HepG2 (cell line): ENCODE results near the gene SEC31B. TPM values are rescaled to one million over a fixed set of nuclear protein-coding genes. Genes with fewer than 3 reads are reported as not detected.

Experiments used
- CREBL2 ChIP-seq: sonication (generic); formaldehyde crosslinking; IDR thresholded peaks from 2 replicates; pipeline ENCODE4 v1.8.1; 2023; ENCODE audit warnings: missing genetic modification reagents, mild to moderate bottlenecking, borderline replicate concordance
- FOXP1 ChIP-seq, 2 experiments: fragments of 450-650 bp in 1 of 2; IDR thresholded peaks; 2 replicates each; pipeline ENCODE4 v1.6.1; 2017 to 2018; ENCODE audit warnings: antibody characterized with exemption in 1 of 2
- HNF1B ChIP-seq: sonication (generic); formaldehyde crosslinking; IDR thresholded peaks from 2 replicates; pipeline ENCODE4 v1.5.1; 2020; ENCODE audit warnings: mild to moderate bottlenecking, moderate library complexity, missing genetic modification reagents
- MED1 ChIP-seq: sonication (generic); formaldehyde crosslinking; IDR thresholded peaks from 2 replicates; pipeline ENCODE4 v1.4.0; 2020; ENCODE audit warnings: missing genetic modification reagents
- NAIF1 ChIP-seq: sonication (generic); formaldehyde crosslinking; IDR thresholded peaks from 2 replicates; pipeline ENCODE4 v1.5.0; 2020; ENCODE audit warnings: mild to moderate bottlenecking, missing genetic modification reagents, borderline replicate concordance
- NKX3-1 ChIP-seq: sonication (generic); formaldehyde crosslinking; IDR thresholded peaks from 2 replicates; pipeline ENCODE4 v1.5.0; 2020; ENCODE audit warnings: missing genetic modification reagents
- NR2C2 ChIP-seq: sonication (generic); formaldehyde crosslinking; IDR thresholded peaks from 2 replicates; pipeline ENCODE4 v1.4.0; 2020; ENCODE audit warnings: missing genetic modification reagents, mild to moderate bottlenecking, moderate library complexity, borderline replicate concordance
- PHF20 ChIP-seq: sonication (generic); formaldehyde crosslinking; IDR thresholded peaks from 2 replicates; pipeline ENCODE4 v1.5.0; 2020; ENCODE audit warnings: mild to moderate bottlenecking, missing genetic modification reagents
- SNAPC5 ChIP-seq: sonication (generic); formaldehyde crosslinking; IDR thresholded peaks from 2 replicates; pipeline ENCODE4 v1.8.1; 2023; ENCODE audit warnings: mild to moderate bottlenecking, missing genetic modification reagents, borderline replicate concordance
- TFE3 ChIP-seq: IDR thresholded peaks from 2 replicates; pipeline ENCODE4 v1.6.1; 2016
- ZBTB10 ChIP-seq: sonication (generic); formaldehyde crosslinking; IDR thresholded peaks from 2 replicates; pipeline ENCODE4 v1.4.0; 2020; ENCODE audit warnings: missing genetic modification reagents, borderline replicate concordance
- ZFP1 ChIP-seq: IDR thresholded peaks from 2 replicates; pipeline ENCODE4 v1.6.1; 2016
- ZFP36 ChIP-seq: fragments of 150-350 bp; IDR thresholded peaks from 2 replicates; pipeline ENCODE4 v1.6.1; 2018; ENCODE audit warnings: borderline replicate concordance, low read length, low read depth; ENCODE audit not compliant: partially characterized antibody
- ZNF577 ChIP-seq: sonication (generic); formaldehyde crosslinking; IDR thresholded peaks from 2 replicates; pipeline ENCODE4 v1.4.0; 2020; ENCODE audit warnings: mild to moderate bottlenecking, low read depth, missing genetic modification reagents, borderline replicate concordance
- ZNF605 ChIP-seq: sonication (generic); formaldehyde crosslinking; IDR thresholded peaks from 2 replicates; pipeline ENCODE4 v1.8.0; 2022; ENCODE audit warnings: mild to moderate bottlenecking, missing genetic modification reagents
- ZNF672 ChIP-seq: sonication (generic); formaldehyde crosslinking; IDR thresholded peaks from 2 replicates; pipeline ENCODE4 v1.8.1; 2022; ENCODE audit warnings: missing genetic modification reagents
- ZNF747 ChIP-seq: sonication (generic); formaldehyde crosslinking; IDR thresholded peaks from 2 replicates; pipeline ENCODE4 v1.8.1; 2023; ENCODE audit warnings: missing genetic modification reagents, mild to moderate bottlenecking, borderline replicate concordance
- ZNF768 ChIP-seq: sonication (generic); formaldehyde crosslinking; IDR thresholded peaks from 2 replicates; pipeline ENCODE4 v1.4.0; 2020; ENCODE audit warnings: missing genetic modification reagents
- ZNF773 ChIP-seq: sonication (generic); formaldehyde crosslinking; IDR thresholded peaks from 2 replicates; pipeline ENCODE4 v1.4.0; 2020; ENCODE audit warnings: missing genetic modification reagents, borderline replicate concordance
- ZNF781 ChIP-seq: sonication (generic); formaldehyde crosslinking; IDR thresholded peaks from 2 replicates; pipeline ENCODE4 v1.5.1; 2020; ENCODE audit warnings: borderline replicate concordance, mild to moderate bottlenecking, missing genetic modification reagents; ENCODE audit errors: not compliant biosample characterization
- ZSCAN25 ChIP-seq: sonication (generic); formaldehyde crosslinking; IDR thresholded peaks from 2 replicates; pipeline ENCODE4 v1.8.0; 2022; ENCODE audit warnings: mild to moderate bottlenecking, missing genetic modification reagents
- ZSCAN5A ChIP-seq: sonication (generic); formaldehyde crosslinking; IDR thresholded peaks from 2 replicates; pipeline ENCODE4 v1.8.0; 2022; ENCODE audit warnings: mild to moderate bottlenecking, missing genetic modification reagents, borderline replicate concordance
- polyA plus RNA-seq, 8 experiments: library from polyadenylated mRNA; depleted of rRNA in 3 of 8; stranded (reverse) in 7 of 8; unstranded in 1 of 8; fragments of >200 nt; fragmentation: Illumina TruSeq in 4 of 8; extraction: Trizol in 4 of 8; gene quantifications; 2 replicates each; pipeline versions ENCODE4 v1.2.1 to v1.2.3, GENCODE V29; 2011 to 2016; ENCODE audit warnings: low read depth in 4 of 8, missing spikeins in 1 of 8, mixed read lengths in 1 of 8; ENCODE audit not compliant: insufficient read depth in 1 of 8
- total RNA-seq, 5 experiments: library from RNA; depleted of rRNA; stranded (reverse); fragments of >200 nt; fragmentation: Illumina TruSeq; extraction: Trizol; gene quantifications; 2 replicates each; pipeline ENCODE4 v1.2.3, GENCODE V29; 2016; ENCODE audit warnings: low read depth in 1 of 5

Gene SEC31B
- total and polyA plus RNA-seq, 2 of the 13 experiments (the other 11 are each of a cell fraction or from before 2014, with no cell fraction given), result 2.0 to 8.3 TPM

GRCh38 chr10:100481462-100482081 lies 38.1 kb downstream of the SEC31B start (continued):
- TF ChIP-seq ZBTB10 (CRISPR knock-in tag), result no peak
- TF ChIP-seq TFE3 (CRISPR knock-in tag), result no peak
- TF ChIP-seq ZSCAN5A (CRISPR knock-in tag), result no peak
- no peak for TF ChIP-seq MED1 (CRISPR knock-in tag)
- TF ChIP-seq NKX3-1 (CRISPR knock-in tag), result no peak
- no peak for TF ChIP-seq SNAPC5
- TF ChIP-seq ZNF781 (CRISPR knock-in tag), result peak; percentile 33
- TF ChIP-seq FOXP1 (IDR thresholded peaks at IDR 0.05), result no peak
- no peak for TF ChIP-seq FOXP1 (CRISPR knock-in tag; IDR thresholded peaks at IDR 0.05)
- no peak for TF ChIP-seq ZNF577
- no peak for TF ChIP-seq ZFP1 (CRISPR knock-in tag)
- no peak for TF ChIP-seq ZNF768 (CRISPR knock-in tag)
- no peak for TF ChIP-seq CREBL2
- 0 out of 2 replicates have a peak, but pooled peaks have one; percentile 47 for TF ChIP-seq HNF1B (CRISPR knock-in tag)
- TF ChIP-seq NAIF1 (CRISPR knock-in tag), result no peak
- no peak for TF ChIP-seq ZNF672 (CRISPR knock-in tag)
- TF ChIP-seq ZFP36, result no peak
- TF ChIP-seq NR2C2 (CRISPR knock-in tag), result no peak
- no peak for TF ChIP-seq ZSCAN25 (CRISPR knock-in tag)
- TF ChIP-seq ZNF773 (CRISPR knock-in tag), result no peak
- no peak for TF ChIP-seq ZNF747 (CRISPR knock-in tag)
- TF ChIP-seq PHF20 (CRISPR knock-in tag), result no peak
- 0 out of 2 replicates have a peak, but pooled peaks have one; percentile 28 for TF ChIP-seq ZNF605 (CRISPR knock-in tag)
